Measurements from ENCODE around the gene RPGR.
A peak's percentile ranks its signal among the peaks of the same experiment; 100 is the strongest.

Gene RPGR

DNA sequence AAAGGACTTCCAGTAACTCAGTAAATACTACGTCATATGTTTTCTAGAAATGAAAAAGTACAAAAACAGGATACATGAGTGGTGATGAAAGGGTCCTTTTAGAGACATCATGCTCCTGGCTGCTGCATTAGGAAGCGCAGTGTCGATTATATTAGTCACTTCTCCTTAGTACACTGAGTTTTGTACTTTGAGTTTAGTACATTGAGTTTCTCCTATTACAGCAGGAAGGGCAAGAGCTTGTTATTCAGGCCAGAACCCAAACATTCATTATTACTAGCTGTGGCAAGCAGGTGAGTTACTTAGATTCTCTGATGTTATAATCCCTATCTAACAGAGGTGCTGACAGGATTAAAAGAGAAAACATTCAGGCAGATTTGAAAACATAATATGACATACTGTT is 21.3 kb downstream of the RPGR start:
- no peak overlapping the region for H2BK15ac ChIP-seq (replicated peaks; ENCODE audit: low read depth)
- H3K18ac ChIP-seq (ENCODE audit: low read length), result no peak overlapping the region
- H3K9ac ChIP-seq (ENCODE audit: low read length), result no peak overlapping the region
- H3K4me1 ChIP-seq (ENCODE audit: control insufficient read depth, low read depth, low read length), result no peaks in the 10 kb centered on the region
- H2BK120ac ChIP-seq (ENCODE audit: low read depth, low read length), result no peak overlapping the region
- H3K27me3 ChIP-seq (ENCODE audit: insufficient read depth, low read length, poor library complexity), result no peaks in the 10 kb centered on the region
- H3K27ac ChIP-seq (ENCODE audit: low read depth, low read length), result no peak overlapping the region
- no peak overlapping the region for H2AK5ac ChIP-seq (ENCODE audit: low read length)
- no peak overlapping the region for H4K5ac ChIP-seq (ENCODE audit: low read length)
- no peak overlapping the region for H3K23ac ChIP-seq (ENCODE audit: low read length)
- WGBS (ENCODE audit: extremely low coverage, insufficient coverage, low lambda C conversion rate), result no CpG with 5 or more reads among the region's 3 CpGs
- no peak overlapping the region for H3K4me3 ChIP-seq (ENCODE audit: low read length)
- no peaks in the 10 kb centered on the region for H3K79me2 ChIP-seq (ENCODE audit: control insufficient read depth, insufficient read depth, low read length)
- no peak overlapping the region for H3K4me2 ChIP-seq (ENCODE audit: low read length)
- DNase-seq, result no peak
- H4K8ac ChIP-seq (ENCODE audit: low read depth, low read length), result no peak overlapping the region
- H3K36me3 ChIP-seq (ENCODE audit: control insufficient read depth, insufficient read depth, low read length), result no peaks in the 10 kb centered on the region
- no peak overlapping the region for H2BK5ac ChIP-seq (ENCODE audit: low read length)
- no peaks in the 10 kb centered on the region for H3K79me1 ChIP-seq (ENCODE audit: low read length)
- no peak overlapping the region for H3K56ac ChIP-seq (ENCODE audit: low read length)
- H3K4ac ChIP-seq (ENCODE audit: low read depth, low read length), result no peak overlapping the region

DNA sequence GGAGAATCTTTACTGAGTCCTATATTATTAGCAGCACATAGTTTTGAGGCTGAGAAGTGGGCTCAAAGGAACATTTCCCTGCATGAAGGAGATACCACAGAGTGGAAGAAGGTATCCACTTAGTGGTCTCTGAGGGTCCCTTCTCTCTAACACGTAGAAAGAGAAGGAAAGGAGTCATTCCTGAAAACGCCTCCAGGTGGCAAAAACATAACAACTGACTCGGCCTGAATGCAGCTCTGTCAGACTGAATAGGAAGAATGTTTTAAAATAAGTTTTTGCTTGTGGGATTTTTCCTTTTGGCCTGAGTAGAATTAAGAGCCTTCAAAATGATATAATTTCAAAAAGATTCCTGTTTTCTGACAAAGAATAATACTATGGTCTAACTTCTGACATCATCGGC is 23.3 kb downstream of the RPGR start:
- H2AK5ac ChIP-seq (ENCODE audit: low read length), result no peak overlapping the region
- H3K4ac ChIP-seq (ENCODE audit: low read depth, low read length), result no peak overlapping the region
- H3K23ac ChIP-seq (ENCODE audit: low read length), result no peak overlapping the region
- no peaks in the 10 kb centered on the region for H3K27me3 ChIP-seq (ENCODE audit: insufficient read depth, low read length, poor library complexity)
- no peaks in the 10 kb centered on the region for H3K4me1 ChIP-seq (ENCODE audit: control insufficient read depth, low read depth, low read length)
- H4K5ac ChIP-seq (ENCODE audit: low read length), result no peak overlapping the region
- H3K36me3 ChIP-seq (ENCODE audit: control insufficient read depth, insufficient read depth, low read length), result no peaks in the 10 kb centered on the region
- no peak overlapping the region for H3K56ac ChIP-seq (ENCODE audit: low read length)
- no peak overlapping the region for H3K4me3 ChIP-seq (ENCODE audit: low read length)
- H2BK120ac ChIP-seq (ENCODE audit: low read depth, low read length), result no peak overlapping the region
- no peak overlapping the region for H3K9ac ChIP-seq (ENCODE audit: low read length)
- WGBS (ENCODE audit: extremely low coverage, insufficient coverage, low lambda C conversion rate), result no CpG with 5 or more reads among the region's 4 CpGs
- H3K27ac ChIP-seq (ENCODE audit: low read depth, low read length), result no peak overlapping the region
- no peak overlapping the region for H4K8ac ChIP-seq (ENCODE audit: low read depth, low read length)
- H3K4me2 ChIP-seq (ENCODE audit: low read length), result no peak overlapping the region
- H2BK15ac ChIP-seq (replicated peaks; ENCODE audit: low read depth), result no peak overlapping the region
- no peak overlapping the region for H3K18ac ChIP-seq (ENCODE audit: low read length)
- no peaks in the 10 kb centered on the region for H3K79me1 ChIP-seq (ENCODE audit: low read length)
- H2BK5ac ChIP-seq (ENCODE audit: low read length), result no peak overlapping the region
- peak; percentile 27 for DNase-seq
- no peaks in the 10 kb centered on the region for H3K79me2 ChIP-seq (ENCODE audit: control insufficient read depth, insufficient read depth, low read length)

- peak; percentile 30 for DNase-seq
- Histone ChIP-seq H3K36me3 (ENCODE audit: control insufficient read depth, insufficient read depth, low read length) (no peaks in the 10 kb centered on the region), H3K79me1 (ENCODE audit: low read length) (no peaks in the 10 kb centered on the region), H3K79me2 (ENCODE audit: control insufficient read depth, insufficient read depth, low read length) (no peaks in the 10 kb centered on the region), H3K27ac (ENCODE audit: low read depth, low read length) (no peak overlapping the region), H3K4me3 (ENCODE audit: low read length) (no peak overlapping the region), H2AK5ac (ENCODE audit: low read length) (no peak overlapping the region), H2BK5ac (ENCODE audit: low read length) (no peak overlapping the region), H2BK15ac (replicated peaks; ENCODE audit: low read depth) (no peak overlapping the region), H3K4me2 (ENCODE audit: low read length) (no peak overlapping the region), H3K4me1 (ENCODE audit: control insufficient read depth, low read depth, low read length) (no peaks in the 10 kb centered on the region), H3K4ac (ENCODE audit: low read depth, low read length) (no peak overlapping the region), H3K27me3 (ENCODE audit: insufficient read depth, low read length, poor library complexity) (no peaks in the 10 kb centered on the region), H3K23ac (ENCODE audit: low read length) (no peak overlapping the region), H3K56ac (ENCODE audit: low read length) (no peak overlapping the region), H2BK120ac (ENCODE audit: low read depth, low read length) (no peak overlapping the region), H3K18ac (ENCODE audit: low read length) (no peak overlapping the region), H4K5ac (ENCODE audit: low read length) (no peak overlapping the region), H3K9ac (ENCODE audit: low read length) (no peak overlapping the region), H4K8ac (ENCODE audit: low read depth, low read length) (no peak overlapping the region)
- WGBS (ENCODE audit: extremely low coverage, insufficient coverage, low lambda C conversion rate), result no CpG with 5 or more reads among the region's 2 CpGs
These were observed 33.6 kb downstream of the RPGR start for GRCh38 chrX:38293741-38294140.

- no peak for DNase-seq
- no peak overlapping the region for H3K23ac ChIP-seq (ENCODE audit: low read length)
- H3K79me1 ChIP-seq (ENCODE audit: low read length), result no peaks in the 10 kb centered on the region
- no peak overlapping the region for H4K5ac ChIP-seq (ENCODE audit: low read length)
- H3K9ac ChIP-seq (ENCODE audit: low read length), result no peak overlapping the region
- H3K36me3 ChIP-seq (ENCODE audit: control insufficient read depth, insufficient read depth, low read length), result no peaks in the 10 kb centered on the region
- H4K8ac ChIP-seq (ENCODE audit: low read depth, low read length), result no peak overlapping the region
- no peak overlapping the region for H3K4me2 ChIP-seq (ENCODE audit: low read length)
- H2AK5ac ChIP-seq (ENCODE audit: low read length), result no peak overlapping the region
- no peak overlapping the region for H2BK120ac ChIP-seq (ENCODE audit: low read depth, low read length)
- H3K4ac ChIP-seq (ENCODE audit: low read depth, low read length), result no peak overlapping the region
- H3K4me3 ChIP-seq (ENCODE audit: low read length), result no peak overlapping the region
- no CpG with 5 or more reads among the region's 5 CpGs for WGBS (ENCODE audit: extremely low coverage, insufficient coverage, low lambda C conversion rate)
- H2BK5ac ChIP-seq (ENCODE audit: low read length), result no peak overlapping the region
- no peak overlapping the region for H3K18ac ChIP-seq (ENCODE audit: low read length)
- no peak overlapping the region for H2BK15ac ChIP-seq (replicated peaks; ENCODE audit: low read depth)
- no peaks in the 10 kb centered on the region for H3K4me1 ChIP-seq (ENCODE audit: control insufficient read depth, low read depth, low read length)
- no peak overlapping the region for H3K27ac ChIP-seq (ENCODE audit: low read depth, low read length)
- H3K27me3 ChIP-seq (ENCODE audit: insufficient read depth, low read length, poor library complexity), result no peaks in the 10 kb centered on the region
- no peak overlapping the region for H3K56ac ChIP-seq (ENCODE audit: low read length)
- H3K79me2 ChIP-seq (ENCODE audit: control insufficient read depth, insufficient read depth, low read length), result no peaks in the 10 kb centered on the region
These were observed 39.6 kb downstream of the RPGR start for GRCh38 chrX:38287674-38288073.

- Histone ChIP-seq H3K4me1 (ENCODE audit: control insufficient read depth, low read depth, low read length) (no peaks in the 10 kb centered on the region), H2BK120ac (ENCODE audit: low read depth, low read length) (no peak overlapping the region), H3K27me3 (ENCODE audit: insufficient read depth, low read length, poor library complexity) (no peaks in the 10 kb centered on the region), H2AK5ac (ENCODE audit: low read length) (no peak overlapping the region), H3K27ac (ENCODE audit: low read depth, low read length) (no peak overlapping the region), H3K79me2 (ENCODE audit: control insufficient read depth, insufficient read depth, low read length) (no peaks in the 10 kb centered on the region), H3K4ac (ENCODE audit: low read depth, low read length) (no peak overlapping the region), H3K4me2 (ENCODE audit: low read length) (no peak overlapping the region), H2BK5ac (ENCODE audit: low read length) (no peak overlapping the region), H4K5ac (ENCODE audit: low read length) (no peak overlapping the region), H3K56ac (ENCODE audit: low read length) (no peak overlapping the region), H3K4me3 (ENCODE audit: low read length) (no peak overlapping the region), H2BK15ac (replicated peaks; ENCODE audit: low read depth) (no peak overlapping the region), H4K8ac (ENCODE audit: low read depth, low read length) (no peak overlapping the region), H3K79me1 (ENCODE audit: low read length) (no peaks in the 10 kb centered on the region), H3K23ac (ENCODE audit: low read length) (no peak overlapping the region), H3K36me3 (ENCODE audit: control insufficient read depth, insufficient read depth, low read length) (no peaks in the 10 kb centered on the region), H3K9ac (ENCODE audit: low read length) (no peak overlapping the region), H3K18ac (ENCODE audit: low read length) (no peak overlapping the region)
- WGBS (ENCODE audit: extremely low coverage, insufficient coverage, low lambda C conversion rate), result no CpG with 5 or more reads among the region's 1 CpG
- DNase-seq, result no peak
These were observed 41.7 kb downstream of the RPGR start for GRCh38 chrX:38285649-38286048.

GRCh38 chrX:38282049-38282448 is 45.3 kb downstream of the RPGR start:
- Histone ChIP-seq H3K4ac (ENCODE audit: low read depth, low read length) (no peak overlapping the region), H4K5ac (ENCODE audit: low read length) (no peak overlapping the region), H2BK15ac (replicated peaks; ENCODE audit: low read depth) (no peak overlapping the region), H3K4me3 (ENCODE audit: low read length) (no peak overlapping the region), H3K36me3 (ENCODE audit: control insufficient read depth, insufficient read depth, low read length) (no peaks in the 10 kb centered on the region), H3K27ac (ENCODE audit: low read depth, low read length) (no peak overlapping the region), H3K27me3 (ENCODE audit: insufficient read depth, low read length, poor library complexity) (no peaks in the 10 kb centered on the region), H4K8ac (ENCODE audit: low read depth, low read length) (no peak overlapping the region), H3K56ac (ENCODE audit: low read length) (no peak overlapping the region), H3K79me2 (ENCODE audit: control insufficient read depth, insufficient read depth, low read length) (no peaks in the 10 kb centered on the region), H3K4me2 (ENCODE audit: low read length) (no peak overlapping the region), H2BK120ac (ENCODE audit: low read depth, low read length) (no peak overlapping the region), H3K9ac (ENCODE audit: low read length) (no peak overlapping the region), H3K18ac (ENCODE audit: low read length) (no peak overlapping the region), H3K23ac (ENCODE audit: low read length) (no peak overlapping the region), H3K4me1 (ENCODE audit: control insufficient read depth, low read depth, low read length) (no peaks in the 10 kb centered on the region), H2AK5ac (ENCODE audit: low read length) (no peak overlapping the region), H3K79me1 (ENCODE audit: low read length) (no peaks in the 10 kb centered on the region), H2BK5ac (ENCODE audit: low read length) (no peak overlapping the region)
- no CpG with 5 or more reads among the region's 1 CpG for WGBS (ENCODE audit: extremely low coverage, insufficient coverage, low lambda C conversion rate)
- DNase-seq, result peak; percentile 18
